Activated naive CD8-positive, alpha-beta T cell treated with anti-CD3 and anti-CD28 coated beads, Interleukin-2, amount 10 ng/mL, durations not matched to agents 7 days and 5 days (primary cell): ENCODE data around the gene PAN2. TPM values are rescaled to one million over a fixed set of nuclear protein-coding genes. Genes with fewer than 3 reads are reported as not detected.
A peak's percentile ranks its signal among the peaks of the same experiment; 100 is the strongest.

ENCODE experiments used
- ATAC-seq: fragments of 150-1000 bp; cut with Tn5 transposase; one replicate; pipeline ENCODE4 v1.10.0; 2021; ENCODE audit warnings: low read depth, moderate library complexity
- POLR2A ChIA-PET: fragments of 350-600 bp; sonication (Branson Sonifier 250); formaldehyde crosslinking; loops from one replicate; lab custom pipeline; 2021; ENCODE audit warnings: antibody characterized with exemption; lab: Charles Lee
- DNase-seq: peaks from one replicate; pipeline ENCODE4 v3.0.0; 2021
- H3K27ac Mint-ChIP-seq: one replicate; pipeline ENCODE4 v1.8.0; 2022; ENCODE audit warnings: mild to moderate bottlenecking, mixed read lengths
- H3K27me3 Mint-ChIP-seq: one replicate; pipeline ENCODE4 v1.8.0; 2022; ENCODE audit warnings: mild to moderate bottlenecking, moderate library complexity, mixed read lengths
- H3K36me3 Mint-ChIP-seq: one replicate; pipeline ENCODE4 v1.8.0; 2021; ENCODE audit warnings: mild to moderate bottlenecking, mixed read lengths
- H3K4me1 Mint-ChIP-seq: one replicate; pipeline ENCODE4 v1.8.0; 2021; ENCODE audit warnings: mixed read lengths
- H3K4me3 Mint-ChIP-seq: one replicate; pipeline ENCODE4 v1.8.0; 2022; ENCODE audit warnings: mild to moderate bottlenecking, moderate library complexity, mixed read lengths
- H3K9me3 Mint-ChIP-seq: one replicate; pipeline ENCODE4 v1.8.0; 2021; ENCODE audit warnings: mixed read lengths
- total RNA-seq, 2 experiments: library from RNA; stranded (reverse); gene quantifications; one replicate each; pipeline ENCODE4 v1.2.3, GENCODE V29; 2021

Gene PAN2, protein sequence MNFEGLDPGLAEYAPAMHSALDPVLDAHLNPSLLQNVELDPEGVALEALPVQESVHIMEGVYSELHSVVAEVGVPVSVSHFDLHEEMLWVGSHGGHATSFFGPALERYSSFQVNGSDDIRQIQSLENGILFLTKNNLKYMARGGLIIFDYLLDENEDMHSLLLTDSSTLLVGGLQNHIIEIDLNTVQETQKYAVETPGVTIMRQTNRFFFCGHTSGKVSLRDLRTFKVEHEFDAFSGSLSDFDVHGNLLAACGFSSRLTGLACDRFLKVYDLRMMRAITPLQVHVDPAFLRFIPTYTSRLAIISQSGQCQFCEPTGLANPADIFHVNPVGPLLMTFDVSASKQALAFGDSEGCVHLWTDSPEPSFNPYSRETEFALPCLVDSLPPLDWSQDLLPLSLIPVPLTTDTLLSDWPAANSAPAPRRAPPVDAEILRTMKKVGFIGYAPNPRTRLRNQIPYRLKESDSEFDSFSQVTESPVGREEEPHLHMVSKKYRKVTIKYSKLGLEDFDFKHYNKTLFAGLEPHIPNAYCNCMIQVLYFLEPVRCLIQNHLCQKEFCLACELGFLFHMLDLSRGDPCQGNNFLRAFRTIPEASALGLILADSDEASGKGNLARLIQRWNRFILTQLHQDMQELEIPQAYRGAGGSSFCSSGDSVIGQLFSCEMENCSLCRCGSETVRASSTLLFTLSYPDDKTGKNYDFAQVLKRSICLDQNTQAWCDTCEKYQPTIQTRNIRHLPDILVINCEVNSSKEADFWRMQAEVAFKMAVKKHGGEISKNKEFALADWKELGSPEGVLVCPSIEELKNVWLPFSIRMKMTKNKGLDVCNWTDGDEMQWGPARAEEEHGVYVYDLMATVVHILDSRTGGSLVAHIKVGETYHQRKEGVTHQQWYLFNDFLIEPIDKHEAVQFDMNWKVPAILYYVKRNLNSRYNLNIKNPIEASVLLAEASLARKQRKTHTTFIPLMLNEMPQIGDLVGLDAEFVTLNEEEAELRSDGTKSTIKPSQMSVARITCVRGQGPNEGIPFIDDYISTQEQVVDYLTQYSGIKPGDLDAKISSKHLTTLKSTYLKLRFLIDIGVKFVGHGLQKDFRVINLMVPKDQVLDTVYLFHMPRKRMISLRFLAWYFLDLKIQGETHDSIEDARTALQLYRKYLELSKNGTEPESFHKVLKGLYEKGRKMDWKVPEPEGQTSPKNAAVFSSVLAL
- total RNA-seq = 100 to 1,000 TPM; 106 to 115 TPM

DNA sequence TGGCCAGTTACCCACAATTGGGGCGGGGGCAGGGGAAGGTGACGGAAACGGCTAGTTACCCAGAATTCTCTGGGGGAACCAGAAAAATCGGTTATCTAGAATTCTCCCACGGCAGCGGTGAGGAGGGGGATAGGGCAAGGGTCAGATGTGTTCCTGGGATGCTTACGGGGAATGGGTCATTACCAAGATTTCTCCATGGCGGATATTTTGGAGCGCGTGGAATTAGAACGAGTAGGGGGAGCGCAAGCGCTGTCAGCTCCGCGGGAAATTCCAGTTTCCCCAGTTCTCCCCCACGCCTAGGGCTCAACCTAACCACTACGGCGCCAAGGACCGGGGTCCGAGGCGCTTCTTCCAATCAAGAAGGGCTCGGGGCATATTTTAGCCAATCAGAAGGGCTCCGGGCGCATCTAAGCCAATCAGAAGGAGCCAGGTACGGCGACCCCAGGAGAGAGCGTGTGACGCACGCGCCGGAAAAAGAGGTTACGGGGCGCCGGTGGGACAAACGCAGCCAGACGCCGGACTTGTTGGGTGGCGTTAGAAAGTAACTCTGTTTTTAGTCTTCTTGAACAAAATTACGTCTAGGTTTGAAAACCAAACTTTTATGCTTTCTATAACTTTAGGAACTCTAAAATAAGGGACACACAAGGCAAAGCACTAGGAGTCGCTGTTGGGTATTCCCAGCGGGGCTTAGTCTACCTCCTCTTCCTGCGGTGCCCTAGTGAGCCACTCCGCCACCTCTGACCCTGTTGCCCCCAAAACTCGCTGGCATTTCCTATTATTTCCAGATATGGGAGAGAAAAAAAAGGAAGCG lies at the start of gene PAN2:
Gene PAN2 (minus strand): TSS at position 322 of the 811 bp plus-strand sequence. CDS start 906 bp downstream, outside the sequence.
- H3K4me1 Mint-ChIP-seq = peaks cover 32% of the 10 kb centered on the region
- no peaks in the 10 kb centered on the region for H3K27me3 Mint-ChIP-seq
- DNase-seq = peak; percentile 89
- peak within 1 kb of the TSS; percentile 92 for H3K4me3 Mint-ChIP-seq
- no peaks in the 10 kb centered on the region for H3K9me3 Mint-ChIP-seq
- POLR2A ChIA-PET = interaction anchor here (0.6 to 5.0 kb wide), 7 partner anchors 9 to 131 kb away, joined by 3 to 40 read pairs (median 5); partner anchors contain the start of genes CNPY2 and STAT2
- peaks cover 7% of the 10 kb centered on the region for H3K36me3 Mint-ChIP-seq
- peak within 1 kb of the TSS; percentile 94 for H3K27ac Mint-ChIP-seq
- ATAC-seq = peak; percentile 91

DNA sequence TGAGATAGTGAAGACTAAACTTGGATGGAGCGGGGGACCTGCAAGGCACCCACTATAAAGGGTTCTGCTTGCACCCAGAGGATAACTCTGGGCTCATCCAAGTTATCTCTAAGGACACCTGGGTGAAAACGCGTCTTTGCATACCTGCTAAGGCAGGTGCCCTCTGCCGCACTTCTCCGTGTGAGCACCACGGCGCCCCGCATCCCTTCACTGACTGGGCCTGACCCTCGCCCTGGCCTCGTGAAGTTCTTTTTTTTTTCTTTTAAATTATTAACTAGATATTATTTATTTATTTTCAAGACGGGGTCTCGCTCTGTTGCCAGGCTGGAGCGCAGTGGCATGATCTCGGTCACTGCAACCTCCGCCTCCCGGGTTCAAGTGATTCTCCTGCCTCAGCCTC lies 48.8 kb upstream of the PAN2 start:
- DNase-seq (no peak), ATAC-seq (no peak)
- H3K4me3 Mint-ChIP-seq = no peak overlapping the region
- no peaks in the 10 kb centered on the region for H3K36me3 Mint-ChIP-seq
- H3K27me3 Mint-ChIP-seq = peaks cover 5% of the 10 kb centered on the region
- H3K9me3 Mint-ChIP-seq = no peaks in the 10 kb centered on the region
- no peaks in the 10 kb centered on the region for H3K4me1 Mint-ChIP-seq
- no peak overlapping the region for H3K27ac Mint-ChIP-seq
- POLR2A ChIA-PET = no interaction called here

DNA sequence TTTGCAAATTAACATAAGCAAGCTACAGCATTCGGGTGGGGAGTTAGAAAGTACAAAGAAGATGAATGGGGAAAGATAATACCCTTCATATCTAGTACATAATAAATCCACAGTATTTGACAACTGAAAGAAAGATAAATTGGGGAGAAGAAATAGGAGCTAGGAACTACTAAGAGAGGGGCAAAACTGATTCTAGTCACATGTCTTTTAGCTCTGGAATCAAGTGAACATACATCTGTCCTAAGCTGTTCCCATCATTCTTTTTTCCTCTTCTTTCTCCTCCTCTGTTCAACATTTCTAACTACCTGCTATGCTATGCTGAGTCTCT lies 44.2 kb upstream of the PAN2 start:
- DNase-seq (no peak), ATAC-seq (no peak)
- Mint-ChIP-seq H3K4me3 (no peak overlapping the region), H3K36me3 (no peaks in the 10 kb centered on the region), H3K27ac (no peak overlapping the region), H3K27me3 (peaks cover 13% of the 10 kb centered on the region), H3K9me3 (peaks cover 4% of the 10 kb centered on the region), H3K4me1 (peaks cover 1% of the 10 kb centered on the region)
- POLR2A ChIA-PET = no interaction called here

DNA sequence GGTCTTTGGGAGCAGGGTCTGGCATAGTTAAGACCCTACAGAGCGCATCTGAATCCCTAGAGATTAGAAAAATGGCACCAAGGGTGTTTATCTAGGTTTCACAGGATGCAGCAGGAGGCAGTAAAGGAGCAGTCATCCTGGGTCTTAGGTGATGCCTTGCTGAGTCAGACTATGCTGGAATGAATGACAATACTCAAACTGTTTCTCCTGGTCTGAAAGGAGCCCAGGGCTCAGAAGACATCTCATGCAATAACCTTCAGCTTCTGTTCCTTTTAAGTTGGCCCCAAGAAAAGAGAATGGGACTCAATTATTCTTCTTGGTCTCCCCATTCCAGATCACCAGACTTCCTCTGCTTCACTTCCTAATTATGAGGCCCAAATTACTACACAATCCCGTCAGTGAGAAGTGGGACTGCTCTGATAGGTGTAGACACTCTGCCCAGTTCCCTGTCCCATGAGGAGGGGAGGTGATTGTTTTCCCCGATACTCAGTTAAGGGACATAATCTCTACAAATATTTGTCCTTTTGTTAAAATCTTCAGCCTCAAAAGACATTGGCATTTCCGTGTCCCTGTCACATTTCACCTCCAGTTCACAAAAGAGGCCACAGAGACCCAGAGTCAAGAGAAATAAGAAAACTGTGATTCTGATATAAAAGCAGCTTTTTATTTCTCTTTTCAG lies 43.6 kb upstream of the PAN2 start:
- Mint-ChIP-seq H3K27me3 (peaks cover 13% of the 10 kb centered on the region), H3K9me3 (peaks cover 4% of the 10 kb centered on the region), H3K4me1 (peaks cover 1% of the 10 kb centered on the region), H3K36me3 (no peaks in the 10 kb centered on the region), H3K27ac (no peak overlapping the region), H3K4me3 (no peak overlapping the region)
- no peak for DNase-seq
- POLR2A ChIA-PET = no interaction called here
- no peak for ATAC-seq

DNA sequence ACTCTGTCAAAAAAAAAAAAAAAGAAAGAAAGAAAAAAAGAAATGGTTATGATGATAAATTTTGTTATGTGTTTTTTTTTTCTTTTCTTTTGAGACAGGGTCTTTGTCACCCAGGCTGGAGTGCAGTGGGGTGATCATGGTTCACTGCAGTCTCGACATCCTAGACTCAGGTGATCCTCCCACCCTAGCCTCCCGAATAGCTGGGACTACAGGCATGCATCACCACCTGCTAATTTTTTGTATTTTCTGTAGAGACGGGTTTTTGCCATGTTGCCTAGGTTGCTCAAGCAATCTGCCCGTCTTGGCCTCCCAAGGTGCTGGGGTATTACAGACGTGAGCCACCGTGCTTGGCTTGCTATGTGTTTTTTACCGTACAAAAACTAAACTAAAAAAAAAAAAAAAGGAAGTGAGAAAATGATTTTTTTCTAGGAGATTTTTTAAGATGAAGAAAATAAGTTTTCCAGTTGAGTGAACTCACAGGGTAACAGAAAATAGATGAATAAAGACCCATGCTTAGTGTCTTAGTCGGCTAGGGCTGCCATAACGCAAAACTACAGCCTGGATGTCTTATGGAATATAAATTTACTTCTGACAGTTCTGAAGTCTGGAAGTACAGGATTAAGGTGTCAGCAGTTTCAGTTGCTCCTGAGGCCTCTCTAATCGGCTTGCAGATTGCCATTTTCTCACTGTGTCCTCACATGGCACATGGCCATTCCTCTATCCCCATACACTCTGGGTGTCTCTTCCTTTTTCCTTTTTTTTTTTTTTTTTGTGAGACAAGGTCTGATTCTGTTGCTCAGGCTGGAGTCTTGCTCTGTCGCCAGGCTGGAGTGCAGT lies 42.0 kb upstream of the PAN2 start:
- Mint-ChIP-seq H3K4me3 (no peak overlapping the region), H3K4me1 (peaks cover 1% of the 10 kb centered on the region), H3K27ac (no peak overlapping the region), H3K9me3 (peaks cover 4% of the 10 kb centered on the region), H3K27me3 (peaks cover 15% of the 10 kb centered on the region), H3K36me3 (no peaks in the 10 kb centered on the region)
- DNase-seq (no peak), ATAC-seq (no peak)
- POLR2A ChIA-PET = no interaction called here

DNA sequence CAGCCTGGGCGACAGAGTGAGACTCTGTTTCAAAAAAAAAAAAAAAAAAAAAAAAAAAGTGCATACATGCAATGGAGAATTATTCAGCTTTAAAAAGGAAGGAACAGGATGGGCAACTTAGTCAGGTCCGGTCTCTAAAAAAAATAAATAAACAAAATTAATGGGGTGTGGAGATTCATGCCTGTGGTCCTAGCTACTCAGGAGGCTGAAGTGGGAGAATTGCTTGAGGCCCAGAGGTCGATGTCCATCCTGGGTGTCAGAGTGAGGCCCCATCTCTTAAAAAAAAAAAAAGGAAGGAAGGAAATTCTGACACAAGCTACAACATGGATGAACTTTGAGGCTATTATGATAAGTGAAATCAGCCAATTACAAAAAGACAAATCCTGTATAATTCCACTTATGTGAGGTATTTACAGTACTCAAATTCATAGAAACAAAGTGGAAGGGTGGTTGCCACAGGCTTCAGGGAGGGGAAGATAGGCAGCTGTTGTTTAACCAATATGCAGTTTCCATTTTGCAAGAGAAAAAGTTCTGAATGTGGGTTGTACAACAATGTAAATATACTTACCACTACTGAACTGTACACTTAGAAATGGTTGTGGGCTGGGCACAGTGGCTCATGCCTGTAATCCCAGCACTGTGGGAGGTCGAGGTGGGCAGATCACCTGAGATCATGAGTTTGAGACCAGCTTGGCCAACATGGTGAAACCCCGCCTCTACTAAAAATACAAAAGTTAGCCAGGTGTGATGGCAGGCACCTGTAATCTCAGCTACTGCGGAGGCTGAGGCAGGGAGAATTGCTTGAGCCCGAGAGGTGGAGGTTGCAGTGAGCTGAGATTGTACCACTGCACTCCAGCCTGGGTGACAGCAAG lies 41.2 kb upstream of the PAN2 start:
- Mint-ChIP-seq H3K4me1 (peaks cover 1% of the 10 kb centered on the region), H3K4me3 (no peak overlapping the region), H3K27me3 (peaks cover 18% of the 10 kb centered on the region), H3K36me3 (no peaks in the 10 kb centered on the region), H3K9me3 (peaks cover 4% of the 10 kb centered on the region), H3K27ac (no peak overlapping the region)
- POLR2A ChIA-PET = interaction anchor here (0.6 to 0.8 kb wide), 3 partner anchors 9 to 31 kb away, joined by 3 to 5 read pairs (median 5); no protein-coding TSS in a partner anchor
- ATAC-seq (no peak), DNase-seq (no peak)

DNA sequence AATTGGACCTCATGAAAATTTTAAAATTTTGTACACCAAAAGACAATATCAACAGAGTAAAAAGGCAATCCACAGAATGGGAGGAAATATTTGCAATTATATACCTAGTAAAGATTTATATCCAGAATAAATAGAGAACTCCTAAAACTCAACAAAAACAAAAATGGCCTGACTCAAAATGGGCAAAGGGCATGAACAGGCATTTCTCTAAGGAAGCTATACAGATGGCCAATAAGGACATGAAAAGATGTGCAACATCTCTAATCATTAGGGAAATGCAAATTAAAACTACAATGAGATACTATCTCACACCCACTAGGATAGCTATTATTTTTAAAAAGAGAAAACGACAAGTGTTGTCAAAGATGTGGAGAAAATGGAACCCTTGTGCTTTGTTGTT lies 39.7 kb upstream of the PAN2 start:
- H3K27ac Mint-ChIP-seq = no peak overlapping the region
- H3K27me3 Mint-ChIP-seq = peaks cover 19% of the 10 kb centered on the region
- no peaks in the 10 kb centered on the region for H3K36me3 Mint-ChIP-seq
- peaks cover 4% of the 10 kb centered on the region for H3K9me3 Mint-ChIP-seq
- POLR2A ChIA-PET = no interaction called here
- DNase-seq (no peak), ATAC-seq (no peak)
- H3K4me3 Mint-ChIP-seq = no peak overlapping the region
- peaks cover 1% of the 10 kb centered on the region for H3K4me1 Mint-ChIP-seq

DNA sequence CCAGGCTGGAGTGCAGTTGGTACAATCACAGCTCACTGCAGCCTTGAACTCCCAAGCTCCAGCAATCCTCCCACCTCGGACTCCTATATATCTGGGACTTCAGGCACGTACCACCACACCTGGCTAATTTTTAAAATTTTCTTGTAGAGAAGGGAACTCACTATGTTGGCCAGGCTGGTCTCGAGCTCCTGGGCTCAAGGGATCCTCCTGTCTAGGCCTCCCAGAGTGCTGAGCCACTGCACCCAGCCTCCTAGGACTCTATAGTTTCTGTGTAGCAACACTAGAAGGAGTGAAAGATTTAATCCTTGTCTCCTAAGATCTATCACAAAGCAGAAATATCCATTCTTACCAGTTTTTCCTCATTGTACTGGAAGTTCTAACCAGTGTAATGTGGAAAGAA lies 33.1 kb upstream of the PAN2 start:
- POLR2A ChIA-PET = interaction anchor here (0.7 kb wide), 1 partner anchor 147 kb away, joined by 4 read pairs; no protein-coding TSS in a partner anchor

DNA sequence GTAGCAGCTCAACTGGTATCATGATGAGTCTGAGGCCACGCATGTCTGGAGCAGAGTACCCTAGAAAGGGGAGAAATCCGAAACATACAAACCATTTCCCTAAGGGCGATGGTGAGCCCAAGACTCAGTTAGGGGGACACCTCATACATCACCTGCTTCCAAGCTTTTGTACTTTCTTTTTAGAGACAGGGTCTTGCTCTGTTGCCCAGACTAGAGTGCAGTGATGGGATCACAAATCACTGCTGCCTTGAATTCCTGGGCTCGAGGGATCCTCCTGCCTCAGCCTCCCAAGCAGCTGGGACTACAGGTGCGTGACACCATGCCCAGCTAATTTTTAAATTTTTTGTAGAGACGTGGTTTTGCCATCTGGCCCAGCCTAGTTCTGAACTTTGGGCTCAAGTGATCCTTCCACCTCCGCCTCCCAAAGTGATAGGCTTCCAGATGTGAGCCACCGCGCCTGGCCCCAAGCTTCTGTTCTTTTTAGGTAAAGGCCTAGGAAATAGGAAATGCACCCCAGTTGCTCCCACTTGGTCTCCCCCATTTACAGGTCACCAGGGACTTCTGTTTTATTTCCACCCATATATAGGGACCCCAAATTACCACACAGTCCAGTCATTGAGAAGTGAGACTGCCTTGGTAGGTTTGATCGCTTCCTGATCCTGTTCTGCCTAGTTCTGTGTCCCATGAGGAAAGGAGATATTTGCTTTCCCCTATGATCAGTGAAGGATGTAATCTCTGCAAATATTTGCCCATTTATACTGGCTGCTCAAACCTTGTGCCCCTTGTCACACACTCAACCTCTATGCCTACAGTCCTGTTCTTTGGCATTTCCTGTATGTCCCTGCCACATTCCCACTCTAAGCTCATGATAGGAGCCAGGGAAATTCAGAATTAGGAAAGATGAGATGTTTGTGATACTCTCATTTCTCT lies 28.6 kb upstream of the PAN2 start, which contains the start of gene APOF:
Gene APOF (minus strand): TSS at position 728 of the 930 bp plus-strand sequence. CDS start 112 bp downstream, at position 616.
- peaks cover 8% of the 10 kb centered on the region for H3K36me3 Mint-ChIP-seq
- DNase-seq (no peak), ATAC-seq (no peak)
- POLR2A ChIA-PET = interaction anchor here (1.3 kb wide), 1 partner anchor 24 kb away, joined by 4 read pairs; the partner anchor contains the start of gene IL23A
- H3K27ac Mint-ChIP-seq = peak within 1 kb of the TSS; percentile 98
- H3K4me3 Mint-ChIP-seq = peak within 1 kb of the TSS; percentile 98
- no peaks in the 10 kb centered on the region for H3K9me3 Mint-ChIP-seq
- peaks cover 22% of the 10 kb centered on the region for H3K4me1 Mint-ChIP-seq
- H3K27me3 Mint-ChIP-seq = peaks cover 2% of the 10 kb centered on the region

More for the DNA sequence above, 33.1 kb upstream of the PAN2 start:
- Mint-ChIP-seq H3K36me3 (no peaks in the 10 kb centered on the region), H3K27me3 (peaks cover 6% of the 10 kb centered on the region), H3K4me3 (no peak overlapping the region), H3K4me1 (no peaks in the 10 kb centered on the region), H3K27ac (no peak overlapping the region), H3K9me3 (no peaks in the 10 kb centered on the region)
- DNase-seq = no peak
- ATAC-seq = no peak
